DMS53 treated with DMSO at 0.1 percent for 48 hours (cell line): ENCODE measurements around the gene GANC.
"Not testable (repeated sequence)": the region's sequence is repeated elsewhere in the genome, so short reads cannot be mapped to it uniquely, and the experiment has no call there.

Experiments used
- DNase-seq: peaks from one replicate; lab custom pipeline; 2025; ENCODE audit not compliant: unreplicated experiment; lab: John Stamatoyannopoulos, UW

GANC gene

DNA sequence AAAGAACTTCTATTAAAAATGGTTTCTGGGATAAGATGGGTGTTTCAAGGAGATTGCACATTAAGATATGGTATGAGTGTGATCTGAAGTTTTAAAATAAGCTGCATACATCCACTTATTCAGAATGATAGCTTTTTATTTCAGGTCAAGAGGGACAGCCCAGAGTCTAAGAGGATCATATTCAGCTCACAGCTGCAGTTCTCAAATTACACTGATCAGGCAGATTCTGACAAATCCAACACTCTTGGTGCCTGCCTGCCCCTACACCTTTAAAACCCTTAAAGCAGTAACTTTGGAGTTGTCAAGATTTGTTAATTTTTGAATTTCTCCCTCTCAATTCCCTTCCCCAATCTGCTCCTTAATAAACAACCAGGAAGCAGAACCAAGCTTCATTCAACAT, 9.3 kb downstream of the GANC start:
- no peak for DNase-seq

DNA sequence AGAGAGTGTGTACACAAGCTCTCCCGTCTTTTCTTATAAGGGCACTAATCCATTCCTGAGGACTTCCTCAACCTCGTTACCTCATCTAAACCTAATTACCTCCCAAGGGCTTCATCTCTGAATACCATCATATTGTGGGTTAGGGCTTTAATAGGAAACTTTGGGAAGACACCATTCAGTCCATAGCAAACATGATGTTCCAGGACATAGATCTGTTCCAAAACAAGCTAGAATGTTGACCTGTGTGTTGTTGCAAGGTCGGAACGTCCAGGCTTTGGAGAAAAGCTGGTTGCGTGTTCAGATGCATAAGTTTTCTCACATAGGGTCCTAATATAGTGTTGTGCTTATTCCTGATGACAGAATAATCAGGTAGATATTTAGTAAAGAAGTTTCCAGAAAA, 9.9 kb downstream of the GANC start:
- no peak for DNase-seq

DNA sequence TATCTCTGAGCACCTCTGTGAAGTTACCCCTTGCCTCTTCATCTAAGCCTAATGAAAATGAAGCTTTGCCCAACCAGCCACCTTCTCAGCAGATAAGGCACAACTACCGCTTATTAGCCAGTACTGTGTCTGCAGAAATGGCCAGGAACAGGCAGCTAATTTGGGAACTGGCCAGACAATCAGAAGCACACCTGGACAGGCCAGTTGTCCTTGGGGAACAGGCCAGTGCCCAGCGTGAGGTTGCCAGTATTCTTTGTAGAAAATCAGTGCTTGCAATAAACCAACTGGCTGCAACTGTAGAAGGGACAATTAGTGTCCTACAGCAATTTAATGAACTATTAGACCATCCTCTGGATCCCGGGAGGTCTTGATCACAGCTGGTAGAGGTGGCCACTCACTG, 10.7 kb downstream of the GANC start:
- DNase-seq: no peak

DNA sequence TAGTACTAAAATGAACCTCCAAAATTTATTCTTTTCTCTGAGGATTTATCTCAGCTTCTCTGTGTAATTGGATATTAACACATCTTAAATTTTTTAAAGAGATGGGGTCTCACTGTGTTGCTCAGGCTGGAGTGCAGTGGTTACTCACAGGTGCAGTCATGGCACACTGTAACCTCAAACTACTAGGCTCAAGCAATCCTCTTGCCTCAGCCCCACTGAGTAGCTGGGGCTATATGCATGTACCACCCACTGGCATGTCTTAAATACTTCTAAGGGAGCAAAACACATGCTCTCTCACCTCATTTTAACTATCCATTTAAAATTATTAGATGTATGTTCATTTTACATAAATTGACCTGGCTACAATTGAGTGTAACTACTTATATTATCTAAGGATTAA, 11.6 kb downstream of the GANC start:
- no peak for DNase-seq

DNA sequence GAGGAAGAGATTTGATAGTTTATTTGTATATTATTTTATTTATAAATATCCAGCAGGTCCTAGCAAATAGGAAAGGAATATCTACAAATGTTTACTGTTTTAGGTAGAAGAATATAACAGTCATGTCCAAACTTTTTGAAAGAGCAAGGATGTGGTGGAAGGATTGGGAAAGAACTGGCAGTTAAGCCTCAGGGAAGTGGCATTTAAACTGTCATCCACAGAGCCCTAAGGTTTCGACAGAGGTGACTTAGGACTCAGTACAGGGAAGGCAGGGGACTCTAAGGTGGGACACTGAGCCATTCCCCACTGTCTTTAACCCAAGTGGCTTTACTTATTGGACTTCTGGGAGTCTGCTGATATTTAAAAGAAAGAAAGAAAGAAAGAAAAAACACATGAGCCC, 12.0 kb downstream of the GANC start:
- DNase-seq: no peak

DNA sequence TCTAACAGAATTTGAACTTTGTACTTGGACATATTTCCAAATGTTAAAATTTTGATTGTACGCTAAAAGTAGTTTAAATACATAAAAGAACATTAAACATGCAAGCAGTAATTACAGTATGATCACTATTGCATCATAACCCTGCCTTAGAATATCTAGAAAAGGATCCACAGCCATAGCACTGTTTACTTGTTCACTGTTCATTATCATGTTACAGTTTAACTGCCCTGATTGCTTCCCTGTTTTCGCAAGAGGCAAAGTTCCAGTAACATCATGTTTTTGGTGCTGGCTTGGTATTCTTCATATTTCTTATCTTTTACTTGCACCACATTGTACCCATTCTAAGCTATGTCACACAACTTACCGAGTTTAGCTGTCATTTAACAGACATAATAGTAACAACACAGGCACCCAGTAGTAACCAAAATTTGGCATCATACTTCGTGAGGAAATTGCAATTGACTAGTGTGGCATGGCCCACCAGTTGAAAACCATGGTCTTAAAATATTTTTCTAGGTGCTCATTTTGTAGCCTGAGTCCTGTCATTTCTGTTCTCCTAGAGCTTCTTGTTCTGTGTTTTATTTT, 13.5 kb downstream of the GANC start:
- DNase-seq: no peak

DNA sequence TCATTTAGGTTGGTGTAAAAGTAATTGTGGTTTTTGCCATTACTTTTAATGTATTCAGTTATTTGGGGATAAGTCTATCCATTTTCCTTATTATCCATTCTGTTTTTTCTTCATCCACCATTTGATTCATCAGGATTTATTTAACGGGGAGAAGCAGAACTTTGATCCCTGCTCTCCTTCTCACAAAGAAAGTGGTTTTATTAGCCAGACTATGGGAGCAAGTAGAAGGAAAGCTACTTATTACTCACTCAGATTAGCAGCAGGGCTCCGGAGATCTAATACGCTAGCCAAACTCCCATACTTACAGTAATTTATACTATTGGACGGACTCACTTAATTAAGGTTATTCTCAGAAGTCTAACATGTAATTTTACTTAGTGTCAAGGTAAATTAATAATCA, 14.9 kb downstream of the GANC start:
- no peak for DNase-seq

DNA sequence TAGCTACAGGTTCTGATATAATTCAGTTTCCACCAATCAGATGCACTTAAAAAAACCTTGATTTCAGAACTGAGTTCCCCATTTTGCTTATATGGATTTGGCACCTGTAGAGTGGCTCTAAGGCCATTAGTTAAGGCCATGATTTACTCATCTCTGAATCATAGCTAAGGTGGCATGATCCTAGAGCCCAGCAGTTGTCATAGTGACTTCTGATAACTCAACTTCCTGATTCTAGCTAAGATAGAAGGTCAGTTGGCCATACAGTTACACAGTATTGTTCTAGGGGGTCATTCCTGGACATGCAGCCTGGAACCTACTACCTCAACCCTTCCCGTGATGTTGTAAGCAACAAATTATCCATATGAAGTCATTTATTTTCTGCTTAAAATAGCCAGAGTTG, 16.2 kb downstream of the GANC start:
- DNase-seq: no peak

DNA sequence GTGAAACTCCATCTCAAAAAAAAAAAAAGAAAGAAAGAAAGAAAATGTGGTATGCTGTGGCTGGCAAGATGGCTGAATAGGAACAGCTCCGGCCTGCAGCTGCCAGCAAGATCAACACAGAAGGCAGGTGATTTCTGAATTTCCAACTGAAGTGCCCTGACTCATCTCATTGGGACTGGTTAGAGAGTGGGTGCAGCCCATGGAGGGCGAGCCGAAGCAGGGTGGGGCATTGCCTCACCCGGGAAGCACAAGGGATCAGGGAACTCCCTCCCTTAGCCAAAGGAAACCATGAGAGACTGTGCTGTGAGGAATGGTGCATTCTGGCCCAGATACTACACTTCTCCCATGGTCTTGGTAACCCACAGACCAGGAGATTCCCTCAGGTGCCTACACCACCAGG, 28.0 kb downstream of the GANC start:
- DNase-seq: peak; percentile 0

DNA sequence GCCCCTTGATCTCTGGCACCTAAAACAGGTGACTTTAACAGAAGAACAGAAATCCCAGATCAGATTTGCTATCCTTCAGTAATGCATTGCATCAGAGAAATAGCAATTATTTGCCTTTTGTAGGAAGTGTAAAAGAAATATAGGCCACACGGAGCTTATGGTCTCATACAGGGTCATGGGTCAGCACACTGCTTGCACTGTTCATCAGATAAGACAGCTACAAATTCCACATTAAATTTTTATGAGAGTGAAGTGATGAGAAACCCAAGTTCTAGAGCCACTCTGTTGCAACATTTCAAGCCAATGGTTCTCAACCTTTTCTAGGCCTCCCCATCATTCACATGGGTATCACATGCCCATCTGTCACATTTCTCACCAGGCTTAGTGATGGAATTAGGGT, 33.7 kb downstream of the GANC start:
- DNase-seq: no peak

DNA sequence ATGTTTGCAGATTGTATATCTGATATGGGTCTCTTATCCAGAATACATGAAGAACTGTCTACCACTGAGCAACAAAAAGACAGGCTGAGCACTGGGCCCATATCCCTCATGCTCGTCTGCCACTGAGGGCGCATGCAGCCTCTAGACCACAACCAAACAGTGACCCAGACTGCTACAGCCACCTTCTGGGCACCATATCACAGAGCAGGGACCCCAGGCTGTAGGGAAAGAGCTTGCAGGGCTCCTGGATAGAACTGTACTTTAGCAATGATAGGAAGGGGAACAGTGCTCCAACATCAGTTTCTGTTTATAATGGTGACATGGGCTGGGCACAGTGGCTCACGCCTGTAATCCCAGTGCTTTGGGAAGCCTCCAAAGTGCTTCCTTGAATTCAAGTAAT, 40.5 kb downstream of the GANC start:
- no peak for DNase-seq

DNA sequence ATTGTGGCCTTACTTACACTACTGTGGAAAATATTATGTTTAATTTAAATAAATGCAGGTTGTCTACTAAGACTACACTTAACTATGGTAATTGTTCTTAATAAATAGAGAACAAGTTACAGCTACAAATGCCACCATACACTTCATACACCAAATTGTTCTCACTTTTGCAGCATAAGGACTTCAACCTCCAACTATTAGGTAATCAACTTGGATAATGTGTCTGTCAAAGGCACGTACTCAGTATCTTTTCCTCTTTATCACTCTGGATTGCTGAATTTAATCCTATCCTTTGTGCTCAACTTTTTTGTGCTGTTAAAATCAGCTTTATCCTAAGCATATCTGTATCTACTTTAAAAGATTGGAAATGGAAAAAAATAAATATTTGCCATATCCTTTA, 41.8 kb downstream of the GANC start:
- no peak for DNase-seq

DNA sequence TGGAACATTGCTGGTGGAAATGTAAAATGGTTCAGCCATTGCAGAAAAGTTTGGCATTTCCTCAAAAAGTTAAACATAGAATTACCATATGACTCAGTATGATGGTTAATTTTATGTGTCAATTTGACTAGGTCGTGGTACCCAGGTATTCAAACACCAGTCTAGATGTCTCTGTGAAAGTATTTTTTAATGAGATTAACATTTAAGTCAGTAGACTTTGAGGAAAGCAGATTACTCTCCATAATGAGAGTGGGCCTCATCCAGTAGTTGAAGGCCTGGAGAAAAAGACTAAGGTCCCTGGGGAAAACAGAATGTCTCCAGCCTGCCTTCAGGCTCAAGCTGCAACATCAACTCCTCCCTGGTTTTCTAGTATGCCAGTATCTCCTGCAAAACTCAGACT, 42.5 kb downstream of the GANC start:
- no peak for DNase-seq

DNA sequence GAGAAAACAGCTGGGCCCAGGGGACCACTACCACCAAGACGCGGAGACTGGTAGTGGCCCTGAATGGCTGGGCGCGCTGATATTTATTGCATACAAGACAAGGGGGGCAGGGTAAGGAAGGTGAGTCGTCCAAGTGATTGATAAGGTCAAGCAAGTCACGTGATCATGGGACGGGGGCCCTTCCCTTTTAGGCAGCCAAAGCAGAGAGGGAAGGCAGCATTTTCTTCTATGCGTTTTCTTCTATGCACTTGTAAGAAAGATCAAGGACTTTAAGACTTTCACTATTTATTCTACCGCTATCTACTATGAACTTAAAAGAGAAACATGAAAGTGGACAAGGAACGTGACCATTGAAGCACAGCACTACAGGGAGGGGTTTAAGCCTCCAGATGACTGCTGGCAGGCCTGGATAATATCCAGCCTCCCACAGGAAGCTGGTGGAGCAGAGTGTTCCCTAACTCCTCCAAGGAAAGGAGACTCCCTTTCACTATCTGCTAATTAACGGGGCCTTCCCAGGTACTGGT, 43.3 kb downstream of the GANC start:
- not testable (repeated sequence) for DNase-seq

DNA sequence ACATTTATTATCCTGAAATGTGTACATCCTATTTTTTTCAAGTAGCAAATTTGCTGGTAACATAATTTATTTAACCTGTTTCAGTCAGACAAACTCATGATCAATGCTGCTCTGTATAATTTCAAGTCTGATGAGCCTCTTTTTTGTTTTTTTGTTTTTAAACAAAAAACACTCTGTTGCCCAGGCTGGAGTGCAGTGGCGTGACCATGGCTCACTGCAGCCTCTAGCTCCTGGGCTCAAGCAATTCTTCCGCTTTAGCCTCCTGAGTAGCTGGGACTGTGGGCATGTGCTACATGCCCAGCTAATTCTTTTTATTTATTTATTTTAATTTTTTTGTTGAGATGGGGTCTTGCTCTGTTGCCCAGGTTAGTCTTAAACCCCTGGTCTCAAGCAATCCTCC, 46.2 kb downstream of the GANC start:
- DNase-seq: no peak

DNA sequence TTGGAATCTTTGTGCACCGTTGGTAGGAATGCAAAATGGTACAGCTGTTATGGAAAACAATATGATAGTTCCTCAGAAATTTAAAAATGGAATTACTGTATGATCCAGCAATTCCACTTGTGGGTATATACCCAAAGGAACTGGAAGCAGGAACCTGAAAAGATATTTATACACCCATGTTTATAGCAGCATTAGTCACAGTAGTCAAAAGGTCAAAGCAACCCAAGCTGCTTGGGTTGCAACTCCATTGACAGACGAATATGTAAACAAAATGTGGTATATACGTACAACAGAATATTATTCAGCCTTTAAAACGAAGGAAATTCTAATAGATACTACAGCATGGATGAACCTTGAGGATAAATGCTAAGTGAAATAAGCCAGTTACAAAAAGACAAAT, 51.3 kb downstream of the GANC start:
- no peak for DNase-seq

DNA sequence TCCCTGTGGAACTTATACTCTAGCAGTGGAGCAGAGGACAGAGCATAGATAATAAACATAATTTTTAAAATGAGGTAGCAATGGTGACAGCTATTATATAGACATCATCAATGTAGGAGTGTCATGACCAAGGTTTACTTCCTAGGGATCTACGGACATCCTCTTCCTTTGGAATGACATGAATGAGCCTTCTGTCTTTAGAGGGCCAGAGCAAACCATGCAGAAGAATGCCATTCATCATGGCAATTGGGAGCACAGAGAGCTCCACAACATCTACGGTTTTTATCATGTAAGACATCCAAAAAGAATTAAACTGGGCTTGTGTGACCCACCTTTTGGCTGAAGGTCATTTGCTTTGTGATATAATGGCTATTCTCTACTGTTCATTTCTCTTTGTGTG, 56.2 kb downstream of the GANC start:
- no peak for DNase-seq

DNA sequence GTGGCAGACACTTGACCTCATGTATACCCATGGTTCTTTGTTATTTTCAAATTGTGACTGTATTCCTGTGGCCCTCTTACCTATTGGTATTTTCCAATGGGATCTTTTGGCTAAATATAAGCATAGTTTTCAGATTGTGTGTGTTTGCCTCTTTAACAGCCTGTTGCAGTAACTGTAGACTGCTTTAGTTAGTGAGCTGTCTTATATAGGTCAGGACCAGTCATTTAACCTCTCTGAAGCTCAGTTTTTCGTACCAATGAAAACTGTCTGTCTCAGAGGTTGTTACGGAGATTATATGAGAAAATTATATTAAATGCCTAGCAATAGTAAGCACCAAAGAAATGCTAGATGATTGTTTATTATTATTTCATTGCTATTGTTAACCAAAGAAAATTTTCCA, 57.0 kb downstream of the GANC start:
- DNase-seq: no peak

DNA sequence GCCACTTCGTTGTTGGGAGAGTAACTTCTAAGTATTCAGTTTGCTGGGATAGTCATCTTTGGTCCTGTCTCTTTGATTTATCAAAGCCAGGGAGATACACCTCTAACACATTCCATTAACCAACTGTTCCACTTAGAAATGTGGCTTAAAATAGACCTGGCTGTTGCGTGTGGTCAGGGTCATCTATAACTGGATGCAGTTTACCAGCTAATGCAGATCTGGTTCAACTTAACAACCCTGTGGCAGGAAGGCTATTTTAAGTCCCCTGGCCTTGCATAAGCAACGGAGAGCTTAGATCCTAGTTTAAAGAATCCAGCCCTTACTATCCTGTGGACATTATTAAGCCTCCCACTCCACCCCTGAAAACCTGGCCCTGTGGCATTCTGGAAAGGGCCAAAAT, 58.2 kb downstream of the GANC start:
- DNase-seq: no peak

DNA sequence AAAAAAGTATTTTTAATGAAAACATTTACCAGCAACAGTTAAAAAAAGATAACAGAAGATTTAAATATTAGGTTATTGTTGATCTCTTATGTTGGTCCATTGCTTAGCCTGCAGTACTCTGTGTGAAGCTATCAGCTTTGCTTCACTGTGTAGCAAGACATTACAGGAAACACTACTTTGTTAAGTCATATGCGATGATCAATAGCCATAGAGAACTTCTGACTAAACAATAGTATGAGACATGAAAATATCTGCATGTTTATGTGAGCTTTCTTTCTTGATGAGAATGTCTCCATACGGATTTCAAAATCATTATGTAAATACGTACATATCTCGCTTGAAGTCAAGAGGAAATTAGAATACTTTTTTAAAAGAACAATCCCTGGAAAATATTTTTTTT, 59.3 kb downstream of the GANC start:
- DNase-seq: no peak

DNA sequence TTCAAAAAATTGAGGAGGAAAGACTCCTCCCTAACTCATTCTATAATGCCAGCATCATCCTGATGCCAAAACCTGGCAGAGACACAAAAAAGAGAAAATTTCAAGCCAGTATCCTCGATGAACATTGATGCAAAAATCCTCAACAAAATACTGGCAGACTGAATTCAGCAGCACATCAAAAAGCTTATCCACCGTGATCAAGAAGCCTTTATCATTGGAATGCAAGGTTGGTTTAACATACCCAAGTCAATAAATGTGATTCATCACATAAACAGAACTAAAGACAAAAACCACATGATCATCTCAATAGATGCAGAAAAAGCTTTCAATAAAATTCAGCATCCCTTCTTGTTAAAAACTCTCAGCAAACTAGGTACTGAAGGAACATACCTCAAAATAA, 62.1 kb downstream of the GANC start:
- no peak for DNase-seq

DNA sequence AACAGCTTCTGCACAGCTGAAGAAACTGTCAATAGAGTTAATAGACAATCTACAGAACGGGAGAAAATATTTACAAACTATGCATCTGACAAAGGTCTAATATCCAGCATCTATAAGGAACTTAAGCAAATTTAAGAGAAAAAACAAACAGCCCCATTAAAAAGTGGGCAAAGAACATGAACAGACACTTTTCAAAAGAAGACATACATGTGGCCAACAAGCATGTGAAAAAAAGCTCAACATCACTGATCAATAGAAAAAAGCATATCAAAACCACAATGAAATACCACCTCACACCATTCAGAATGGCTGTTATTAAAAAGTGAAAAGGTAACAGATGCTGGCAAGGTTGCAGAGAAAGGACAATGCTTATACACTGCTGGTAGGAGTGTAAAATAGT, 63.6 kb downstream of the GANC start:
- DNase-seq: not testable (repeated sequence)

DNA sequence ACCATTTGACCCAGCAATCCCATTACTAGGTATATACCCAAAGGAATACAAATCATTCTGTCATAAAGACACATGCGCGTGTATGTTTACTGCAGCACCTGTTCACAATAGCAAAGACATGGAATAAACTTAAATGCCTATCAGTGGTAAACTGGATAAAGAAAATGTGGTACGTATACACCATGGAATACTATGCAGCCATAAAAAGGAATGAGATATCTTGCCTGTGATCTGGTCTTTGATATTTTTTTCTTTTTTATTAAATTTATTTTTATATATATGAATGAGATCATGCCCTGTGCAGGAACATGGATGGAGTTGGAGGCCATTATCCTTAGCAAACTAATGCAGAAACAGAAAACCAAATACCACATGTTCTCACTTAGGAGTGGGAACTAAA, 64.1 kb downstream of the GANC start:
- not testable (repeated sequence) for DNase-seq

DNA sequence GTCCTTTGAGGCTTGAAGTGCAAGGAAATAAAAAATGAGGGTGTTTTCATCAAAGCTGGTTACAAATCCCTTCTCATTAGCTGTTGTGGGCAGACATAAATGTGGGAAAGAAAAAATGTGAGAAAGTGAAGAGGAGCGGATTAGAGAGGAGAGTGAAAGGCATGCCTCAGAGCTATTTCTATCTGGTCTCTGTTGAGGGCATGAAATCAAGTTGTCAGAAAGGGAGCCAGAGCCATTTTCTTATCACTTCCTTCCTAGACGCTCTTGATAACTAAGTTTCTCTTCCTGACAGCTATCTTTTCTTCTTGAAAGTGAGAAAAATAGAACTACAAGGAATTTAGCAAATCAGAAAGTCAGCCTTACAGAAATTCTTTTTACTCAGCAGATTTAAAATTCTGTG, 65.5 kb downstream of the GANC start:
- no peak for DNase-seq
